ENCODE results near the gene WDR4.

DNA sequence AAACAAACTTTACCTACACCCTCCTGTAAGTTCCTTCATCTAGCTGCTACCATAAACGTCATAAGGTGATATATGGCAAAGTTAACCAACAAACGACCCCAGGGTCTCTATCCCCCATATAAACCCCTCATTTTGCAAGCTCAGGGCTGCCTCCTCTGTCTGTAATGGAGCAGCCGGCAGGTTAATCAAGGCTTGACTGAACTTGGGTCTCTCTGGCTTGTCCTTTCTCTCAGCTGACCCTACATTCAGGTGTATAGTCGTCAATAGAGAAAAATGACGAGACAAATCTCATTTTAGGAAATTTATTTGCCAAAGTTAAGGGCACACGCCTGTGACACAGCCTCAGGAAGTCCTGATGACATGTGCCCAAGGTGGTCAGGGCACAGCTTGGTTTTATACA, 67.4 kb downstream of the WDR4 start:
- TF ChIP-seq, protein P1, sequence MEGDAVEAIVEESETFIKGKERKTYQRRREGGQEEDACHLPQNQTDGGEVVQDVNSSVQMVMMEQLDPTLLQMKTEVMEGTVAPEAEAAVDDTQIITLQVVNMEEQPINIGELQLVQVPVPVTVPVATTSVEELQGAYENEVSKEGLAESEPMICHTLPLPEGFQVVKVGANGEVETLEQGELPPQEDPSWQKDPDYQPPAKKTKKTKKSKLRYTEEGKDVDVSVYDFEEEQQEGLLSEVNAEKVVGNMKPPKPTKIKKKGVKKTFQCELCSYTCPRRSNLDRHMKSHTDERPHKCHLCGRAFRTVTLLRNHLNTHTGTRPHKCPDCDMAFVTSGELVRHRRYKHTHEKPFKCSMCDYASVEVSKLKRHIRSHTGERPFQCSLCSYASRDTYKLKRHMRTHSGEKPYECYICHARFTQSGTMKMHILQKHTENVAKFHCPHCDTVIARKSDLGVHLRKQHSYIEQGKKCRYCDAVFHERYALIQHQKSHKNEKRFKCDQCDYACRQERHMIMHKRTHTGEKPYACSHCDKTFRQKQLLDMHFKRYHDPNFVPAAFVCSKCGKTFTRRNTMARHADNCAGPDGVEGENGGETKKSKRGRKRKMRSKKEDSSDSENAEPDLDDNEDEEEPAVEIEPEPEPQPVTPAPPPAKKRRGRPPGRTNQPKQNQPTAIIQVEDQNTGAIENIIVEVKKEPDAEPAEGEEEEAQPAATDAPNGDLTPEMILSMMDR (IDR thresholded peaks at IDR 0.05) = no peak
- TF ChIP-seq POLR2A (IDR thresholded peaks at IDR 0.05) = no peak
